A673 (cell line): Measurements from ENCODE around the gene ACKR2.

Experiments
- CTCF ChIP-seq: fragments of 300-800, 200-600 bp; sonication (generic); conservative IDR thresholded peaks from 2 replicates; pipeline ENCODE4 v1.5.1; 2017; ENCODE audit warnings: low read depth, mild to moderate bottlenecking, antibody characterized with exemption, low read length, moderate library complexity, mixed read lengths
- EZH2 ChIP-seq: fragments of 200-600 bp; sonication (generic); IDR thresholded peaks from 2 replicates; pipeline ENCODE4 v1.6.1; 2017; ENCODE audit warnings: borderline replicate concordance, low read depth, mild to moderate bottlenecking, mixed read lengths, antibody characterized with exemption, low read length; ENCODE audit not compliant: poor library complexity, severe bottlenecking

- TF ChIP-seq CTCF (no peak), EZH2 (no peak)
These were observed 44.6 kb downstream of the ACKR2 start for GRCh38 chr3:42853739-42854302.
